ENCODE measurements around the gene PTPN14.

DNA sequence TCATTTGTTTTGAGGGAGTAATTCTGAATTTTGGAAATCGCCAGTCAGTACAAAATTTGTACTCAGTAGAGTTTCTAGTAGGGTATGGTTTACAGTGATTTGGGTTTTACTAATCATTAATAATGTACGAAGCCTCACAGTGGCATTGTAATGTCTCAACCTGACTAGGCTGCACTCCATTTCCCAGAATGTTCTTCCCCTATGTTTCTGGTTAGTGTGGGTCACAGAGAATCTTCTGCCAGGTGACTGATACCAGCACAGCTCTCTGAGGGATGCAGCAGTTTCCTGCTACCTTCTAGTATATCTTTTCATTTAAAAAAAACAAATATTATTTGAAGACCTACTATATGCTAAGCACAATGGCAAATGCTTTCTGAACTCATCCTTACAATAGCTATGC, 112.9 kb downstream of the PTPN14 start:
- TF ChIP-seq CTCF (IDR thresholded peaks at IDR 0.05; ENCODE audit: borderline replicate concordance, extremely low read depth, low read length, poor library complexity, severe bottlenecking): no peak
- TF ChIP-seq EZH2 (IDR thresholded peaks at IDR 0.05; ENCODE audit: borderline replicate concordance, low read depth, low read length, severe bottlenecking): no peak
